Germinal center (tissue), 1 donor: Measurements from ENCODE around the gene PTPRG.

Source experiments
- DNase-seq: peaks from one replicate; pipeline ENCODE4 v3.0.0; 2012; ENCODE audit warnings: mixed read lengths, low spot score

The PTPRG gene

GRCh38 chr3:62065985-62066693 is 504.8 kb downstream of the PTPRG start:
- DNase-seq: no peak

- no peak for DNase-seq
Measured at GRCh38 chr3:62068337-62068736, 507.0 kb downstream of the PTPRG start.

GRCh38 chr3:62070891-62071290 is 509.5 kb downstream of the PTPRG start:
- no peak for DNase-seq

- no peak for DNase-seq
Measured at GRCh38 chr3:62073038-62073437, 511.7 kb downstream of the PTPRG start.

GRCh38 chr3:62084558-62084957 is 523.2 kb downstream of the PTPRG start:
- DNase-seq: no peak

GRCh38 chr3:62088472-62089104 is 527.2 kb downstream of the PTPRG start:
- DNase-seq: no peak

GRCh38 chr3:62090066-62090465 is 528.7 kb downstream of the PTPRG start:
- DNase-seq: no peak

GRCh38 chr3:62090519-62090918 is 529.1 kb downstream of the PTPRG start:
- no peak for DNase-seq

GRCh38 chr3:62093025-62093424 is 531.7 kb downstream of the PTPRG start:
- no peak for DNase-seq

GRCh38 chr3:62094461-62094860 is 533.1 kb downstream of the PTPRG start:
- DNase-seq: no peak

GRCh38 chr3:62095080-62095479 is 533.7 kb downstream of the PTPRG start:
- no peak for DNase-seq

GRCh38 chr3:62095756-62096155 is 534.4 kb downstream of the PTPRG start:
- DNase-seq: no peak

- no peak for DNase-seq
Measured at GRCh38 chr3:62096521-62096920, 535.1 kb downstream of the PTPRG start.

- DNase-seq: no peak
Measured at GRCh38 chr3:62097121-62097520, 535.8 kb downstream of the PTPRG start.

GRCh38 chr3:62098646-62099365 is 537.4 kb downstream of the PTPRG start:
- DNase-seq: no peak

GRCh38 chr3:62100282-62100989 is 539.1 kb downstream of the PTPRG start:
- DNase-seq: no peak

- no peak for DNase-seq
Measured at GRCh38 chr3:62101488-62101887, 540.1 kb downstream of the PTPRG start.

- DNase-seq: no peak
Measured at GRCh38 chr3:62103531-62103930, 542.2 kb downstream of the PTPRG start.

- DNase-seq: no peak
Measured at GRCh38 chr3:62109534-62109933, 548.2 kb downstream of the PTPRG start.

- DNase-seq: no peak
Measured at GRCh38 chr3:62110443-62111225, 549.3 kb downstream of the PTPRG start.

- no peak for DNase-seq
Measured at GRCh38 chr3:62113092-62113491, 551.7 kb downstream of the PTPRG start.

GRCh38 chr3:62114763-62115162 is 553.4 kb downstream of the PTPRG start:
- DNase-seq: no peak
